T-helper 2 cell (primary cell): ENCODE data around the gene MLYCD.

ENCODE experiments used
- DNase-seq, 5 experiments: peaks; one replicate each; pipeline versions ENCODE4 v3.0.0 to v3.0.0-alpha.2; 2012 to 2022
- total RNA-seq, 2 donors: gene quantifications; one replicate each; lab custom pipeline; 2026; lab: John Stamatoyannopoulos, UW

Gene MLYCD
- 5.9 to 8.1 reads per million in 2 donors for total RNA-seq

DNA sequence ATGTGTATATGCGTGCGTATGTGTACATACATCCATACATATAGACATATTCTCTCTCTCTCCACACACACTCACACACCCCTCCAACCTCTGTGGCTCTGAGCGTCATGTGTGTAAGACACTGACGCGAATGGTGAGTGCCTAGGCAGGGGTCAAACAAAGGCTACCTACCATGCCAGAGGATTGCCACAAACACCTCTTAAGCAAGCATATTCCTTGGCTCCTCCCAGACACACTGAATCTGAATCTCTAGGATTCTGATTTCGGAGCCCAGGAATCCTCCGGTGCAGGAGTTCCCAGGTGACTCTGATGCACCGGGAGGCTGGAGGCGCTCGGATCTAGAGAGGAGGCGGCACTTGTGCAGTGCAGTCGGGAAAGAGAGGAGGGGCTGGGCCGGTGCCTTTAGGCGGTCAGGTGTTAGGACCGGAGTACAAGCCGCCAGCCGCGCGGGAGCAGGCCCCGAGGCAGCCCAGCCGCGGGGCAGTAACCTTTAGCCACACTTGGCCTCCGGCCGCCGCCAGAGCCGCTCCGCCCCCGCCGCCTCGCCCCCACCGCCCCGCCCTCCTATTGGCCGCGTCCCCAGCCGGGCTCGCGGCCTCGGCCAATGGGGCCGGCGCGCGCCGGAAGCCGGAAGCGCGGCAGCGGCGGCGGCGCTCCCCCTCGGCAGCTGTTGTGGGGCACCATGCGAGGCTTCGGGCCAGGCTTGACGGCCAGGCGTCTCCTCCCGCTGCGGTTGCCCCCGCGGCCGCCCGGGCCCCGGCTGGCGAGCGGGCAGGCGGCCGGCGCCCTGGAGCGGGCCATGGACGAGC is at the start of gene MLYCD:
Gene MLYCD (plus strand): TSS at position 653 of the 809 bp plus-strand sequence. CDS start 30 bp downstream, at position 683.
- DNase-seq = peak; percentile 50 to 82 (median 63)

DNA sequence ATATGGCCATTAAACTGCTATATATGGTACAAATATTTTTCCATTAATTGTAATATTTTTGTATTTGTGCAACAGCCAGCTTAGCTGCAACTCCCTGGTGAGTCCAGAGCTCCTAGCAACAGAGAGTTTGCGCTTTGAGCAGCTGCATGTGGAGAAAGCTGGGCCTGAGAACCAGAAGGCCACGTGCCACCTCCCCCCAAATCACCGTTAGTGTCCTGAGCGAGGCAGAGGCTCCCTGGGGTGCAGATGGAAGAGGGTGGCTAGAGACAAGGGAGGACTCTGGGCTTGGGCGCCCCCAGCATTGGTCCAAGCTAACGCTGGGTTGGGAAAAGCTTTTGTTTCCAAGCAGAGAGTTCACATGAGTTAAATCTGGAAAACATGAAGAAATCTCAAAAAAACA is 49.5 kb upstream of the MLYCD start:
- no peak for DNase-seq

DNA sequence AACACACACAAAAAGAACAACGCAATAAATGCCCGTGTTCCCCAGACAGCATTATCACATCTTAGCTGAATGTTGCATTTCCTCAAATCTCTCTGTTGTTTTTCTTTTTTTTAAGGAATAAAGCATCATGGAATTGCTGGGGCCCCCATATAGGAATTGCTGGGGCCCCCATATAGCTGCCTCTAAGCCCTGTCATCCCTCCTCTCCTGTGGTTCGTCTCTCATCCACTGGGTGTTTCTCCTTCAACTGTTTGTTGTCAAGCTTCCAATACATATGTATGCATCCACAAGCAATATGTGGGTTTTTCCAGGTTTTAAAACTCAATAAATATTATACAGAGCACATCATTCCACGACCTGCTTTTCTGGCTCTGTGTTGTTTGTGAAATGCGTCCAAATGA is 48.0 kb upstream of the MLYCD start:
- DNase-seq = no peak

DNA sequence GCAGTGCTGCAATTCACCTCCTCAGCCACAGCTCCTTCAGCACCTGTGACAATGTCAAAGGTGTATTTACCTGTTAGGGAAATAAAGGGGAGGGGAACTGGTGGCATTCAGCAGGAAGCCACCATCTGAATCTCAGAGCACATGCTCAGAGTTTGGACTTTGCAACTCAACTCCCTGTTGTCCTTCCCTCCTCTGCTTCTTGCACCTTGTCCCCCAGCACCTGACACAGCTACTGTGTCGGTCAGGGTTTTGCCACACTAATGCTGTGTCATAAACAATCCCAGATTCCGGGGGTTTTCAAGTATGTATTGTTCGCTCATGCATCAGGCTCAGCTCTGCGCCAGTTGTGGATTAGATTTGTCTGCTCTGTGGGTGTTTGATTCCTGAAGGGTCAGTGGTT is 47.4 kb upstream of the MLYCD start:
- no peak for DNase-seq

DNA sequence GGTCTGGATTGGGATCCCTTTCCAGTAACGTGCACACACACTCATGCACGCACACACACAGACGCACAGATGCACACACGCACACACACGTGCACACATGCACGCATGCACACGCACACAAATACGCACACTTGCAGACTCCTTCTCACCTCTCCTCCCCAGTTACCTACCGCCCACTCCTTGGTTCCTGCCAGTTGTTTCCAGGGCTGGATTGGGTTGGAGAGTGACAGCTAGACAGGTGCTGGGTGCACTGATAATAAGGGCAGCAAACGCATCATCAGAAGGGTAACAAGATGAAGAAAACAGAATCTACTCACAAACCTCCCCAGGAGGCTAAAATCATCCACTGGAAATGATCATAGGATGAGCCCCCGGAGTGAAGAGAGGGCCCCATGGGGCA is 46.1 kb upstream of the MLYCD start:
- no peak for DNase-seq

DNA sequence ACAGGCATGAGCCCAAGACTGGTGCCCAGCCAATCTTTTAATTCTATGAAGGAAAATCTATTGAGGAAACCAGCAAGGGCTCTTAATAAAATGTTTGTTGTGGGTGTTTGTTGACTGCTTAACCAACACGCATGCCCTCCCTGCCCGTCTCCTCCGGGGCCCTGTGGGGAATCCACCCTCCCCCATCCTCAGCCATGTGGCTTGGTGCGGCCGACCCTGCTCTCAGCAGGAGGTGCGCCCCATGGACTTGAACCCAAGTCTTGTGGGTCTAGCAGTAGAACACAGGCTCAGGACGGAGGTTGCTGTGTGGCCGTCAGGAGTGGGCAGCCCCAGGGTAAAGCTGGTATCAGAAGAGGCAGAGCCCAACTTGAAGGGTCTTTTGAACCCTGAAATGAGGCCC is 45.1 kb upstream of the MLYCD start:
- DNase-seq = no peak

DNA sequence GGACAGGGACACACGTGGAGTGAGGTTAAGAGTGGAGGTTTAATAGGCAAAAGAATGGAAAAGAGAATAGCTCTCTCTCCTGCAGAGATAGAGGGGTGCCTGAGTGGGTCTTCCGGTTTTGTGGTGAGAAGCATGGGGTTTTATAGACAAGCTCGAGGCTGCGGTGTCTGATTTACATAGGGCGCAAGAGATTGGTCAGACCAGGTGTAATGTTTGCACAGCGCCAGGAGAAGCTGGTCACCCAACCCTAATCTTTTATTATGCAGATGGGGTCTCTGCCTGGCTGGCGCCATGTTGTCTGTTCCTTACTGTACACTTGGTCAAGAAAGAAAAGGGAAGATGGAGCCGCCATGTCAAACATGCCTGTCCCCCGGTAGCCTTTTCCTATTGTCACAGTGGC is 44.5 kb upstream of the MLYCD start:
- DNase-seq = no peak

DNA sequence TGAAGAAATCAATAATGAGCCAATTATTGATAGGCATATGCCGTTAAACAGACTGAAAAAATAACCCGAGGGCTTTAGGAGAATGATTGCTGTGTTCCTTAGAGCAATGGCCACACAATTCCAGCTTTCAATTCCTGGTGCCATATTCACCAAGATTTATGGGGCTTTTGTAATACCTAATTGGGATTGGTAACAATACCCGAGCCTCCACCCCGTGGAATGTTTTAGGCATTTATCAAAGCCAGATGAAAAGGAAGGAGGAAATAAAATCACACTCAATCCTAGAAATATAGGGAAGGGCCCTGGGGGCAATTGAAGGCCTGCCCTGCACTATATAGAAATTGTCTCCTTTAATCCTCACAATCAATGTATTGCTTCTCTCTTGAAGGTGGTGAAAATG is 42.1 kb upstream of the MLYCD start:
- no peak for DNase-seq

DNA sequence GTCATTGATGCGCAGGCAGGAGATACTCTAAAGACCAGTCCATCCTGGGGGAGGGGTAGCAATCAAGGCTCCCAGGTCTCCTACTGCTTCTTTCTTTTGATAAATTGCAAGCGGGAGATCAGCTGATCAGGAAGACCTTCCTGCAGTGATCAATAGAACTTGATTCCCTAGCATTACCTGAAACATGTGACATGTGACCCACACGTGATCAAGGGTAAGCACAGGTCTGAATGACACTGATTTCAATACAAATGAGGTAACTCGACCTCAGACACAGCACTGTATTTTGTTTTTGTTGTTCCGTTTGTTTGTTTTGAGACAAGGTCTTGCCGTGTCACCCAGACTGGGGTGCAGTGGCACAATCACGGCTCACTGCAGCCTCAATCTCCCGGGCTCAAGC is 39.6 kb upstream of the MLYCD start:
- no peak for DNase-seq

DNA sequence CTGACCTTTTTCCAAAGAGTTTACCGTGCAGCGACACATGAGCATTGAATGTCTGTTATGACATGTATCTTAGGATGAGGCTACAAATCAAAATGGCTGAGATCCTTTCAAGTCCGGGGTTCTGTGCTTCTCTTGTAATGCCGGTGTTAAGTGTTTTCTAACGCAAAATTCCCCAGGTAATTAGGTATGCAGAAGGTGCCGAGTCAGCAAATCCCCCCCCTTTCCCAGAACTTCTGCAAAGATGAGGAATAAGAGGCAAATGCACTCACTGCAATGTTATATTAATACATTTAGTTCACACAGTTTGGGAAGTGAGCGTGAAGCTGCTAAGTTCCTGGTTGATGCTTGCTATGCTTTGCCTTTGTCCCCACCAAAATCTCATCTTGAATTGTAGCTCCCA is 36.3 kb upstream of the MLYCD start:
- DNase-seq = no peak

DNA sequence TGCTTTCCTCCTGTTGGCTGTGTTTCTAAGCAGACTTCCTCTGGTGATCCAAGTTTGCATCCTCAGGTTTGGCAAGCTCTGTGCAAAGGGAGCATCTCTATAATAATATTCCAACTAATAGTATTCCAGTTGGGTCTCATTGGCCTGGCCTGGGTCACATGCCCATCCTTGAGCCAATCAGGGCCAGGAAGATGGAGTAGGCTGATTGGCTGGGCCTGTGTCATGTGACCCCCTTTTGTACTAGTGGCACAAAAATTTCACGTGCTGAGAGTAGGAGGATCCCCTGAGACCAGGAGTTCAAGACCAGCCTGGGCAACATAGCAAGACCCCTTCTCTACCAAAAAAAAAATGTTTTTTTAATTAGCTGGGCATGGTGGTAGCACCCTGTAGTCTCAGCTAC is 35.2 kb upstream of the MLYCD start:
- no peak for DNase-seq

DNA sequence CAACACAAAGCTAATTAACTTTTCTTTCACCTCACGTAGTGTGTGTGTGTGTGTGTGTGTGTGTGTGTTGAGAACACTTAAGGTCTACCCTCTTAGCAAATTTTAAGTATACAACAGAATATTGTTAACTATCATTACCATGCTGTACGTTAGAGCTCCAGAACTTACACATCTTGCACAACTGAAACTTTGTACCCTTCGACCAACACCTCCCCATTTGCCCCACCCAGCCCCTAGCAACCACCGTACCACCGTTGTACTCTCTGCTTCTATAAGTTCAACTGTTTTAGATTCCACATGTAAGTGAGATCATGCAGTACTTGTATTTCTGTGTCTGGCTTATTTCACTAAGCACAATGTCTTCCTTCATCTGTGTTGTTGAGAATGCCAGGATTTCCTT is 28.1 kb upstream of the MLYCD start:
- no peak for DNase-seq

DNA sequence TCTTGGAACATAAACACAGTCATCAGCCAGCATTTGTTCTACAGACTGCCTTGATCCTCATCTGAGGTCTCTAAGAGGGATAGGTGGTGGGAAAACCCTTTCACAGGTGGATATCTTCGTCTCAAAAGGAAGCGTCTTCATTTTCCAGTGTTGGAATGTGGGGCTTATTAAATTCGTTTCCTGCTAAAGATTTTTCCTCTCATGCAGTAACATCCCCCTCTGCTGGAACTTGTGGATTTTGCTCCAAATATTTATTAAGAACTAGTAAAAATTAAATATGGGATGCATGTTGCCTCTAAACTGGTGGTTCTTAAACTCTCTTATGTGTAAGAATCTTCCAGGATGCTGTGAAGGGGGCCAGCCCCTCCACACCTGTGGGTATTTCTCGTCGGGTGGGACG is 20.1 kb upstream of the MLYCD start:
- no peak for DNase-seq

DNA sequence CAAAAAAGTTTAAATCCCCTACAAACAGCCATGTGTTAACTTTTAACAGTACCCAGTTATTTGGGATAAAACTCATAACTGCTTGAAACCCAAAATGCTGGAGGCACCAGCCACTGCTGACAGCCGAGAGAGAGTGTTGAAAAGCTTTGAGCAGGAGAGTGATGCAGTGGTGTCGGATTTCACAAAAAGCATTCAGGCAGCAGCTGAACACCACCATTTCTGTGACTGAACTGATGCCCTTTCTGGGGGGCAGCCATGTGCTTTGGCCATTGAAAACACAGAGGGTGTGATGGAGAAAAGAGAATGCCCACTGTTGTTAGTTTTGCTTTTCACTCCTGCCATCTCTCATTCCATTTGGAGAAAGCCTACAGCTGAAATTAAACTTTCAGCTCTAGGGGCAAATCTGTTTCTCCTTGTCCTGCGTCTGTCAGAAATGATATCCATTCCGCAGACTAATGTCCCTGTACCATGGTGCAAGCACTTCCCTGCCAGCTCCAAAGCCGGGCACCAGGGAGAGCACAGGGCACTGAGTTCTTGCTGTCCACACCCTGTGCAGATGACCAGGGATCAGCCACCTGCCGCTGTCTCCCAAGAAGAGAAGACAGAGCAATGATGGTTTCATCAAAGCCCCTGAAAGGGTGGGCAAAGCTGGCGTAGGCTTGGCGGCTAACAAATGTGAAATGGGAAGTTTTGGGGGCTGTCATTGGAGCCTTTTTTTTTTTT is 16.6 kb upstream of the MLYCD start:
- no peak for DNase-seq

DNA sequence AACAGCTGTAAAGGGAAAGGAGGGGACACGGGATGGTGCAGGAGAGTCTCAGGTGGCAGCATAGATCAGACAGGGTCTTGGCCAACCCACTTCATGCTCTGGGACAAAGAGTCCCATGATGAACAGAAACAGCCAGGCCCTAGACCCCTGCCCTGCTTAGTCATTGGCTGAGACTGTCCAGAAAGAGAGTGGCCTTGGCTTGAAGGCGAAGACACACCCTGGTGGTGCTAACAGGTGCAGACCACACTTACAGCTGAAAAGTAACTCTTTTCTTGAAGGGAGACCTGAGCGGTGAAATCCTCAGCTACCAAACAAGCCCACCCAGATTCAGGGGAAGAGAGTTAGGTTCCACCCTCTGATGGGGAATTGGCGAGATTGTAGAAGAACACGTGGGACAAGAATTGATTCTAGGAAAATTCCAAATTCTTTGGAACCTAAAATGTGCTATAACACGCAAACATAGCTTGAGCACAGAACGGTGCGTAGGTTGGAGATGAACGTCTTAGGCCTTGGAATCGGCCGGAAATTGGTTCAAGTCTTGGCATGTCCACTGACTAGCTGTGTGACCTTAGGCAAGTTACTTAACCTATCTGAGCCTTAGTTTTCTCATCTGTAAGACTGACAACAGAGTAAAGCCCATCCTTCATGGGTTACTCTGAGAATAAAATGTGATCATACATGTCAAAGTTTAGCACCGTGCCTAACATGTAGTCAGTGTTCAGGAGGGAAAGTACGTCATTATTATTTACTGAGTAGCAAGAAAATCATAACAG is 12.5 kb upstream of the MLYCD start:
- DNase-seq = no peak

DNA sequence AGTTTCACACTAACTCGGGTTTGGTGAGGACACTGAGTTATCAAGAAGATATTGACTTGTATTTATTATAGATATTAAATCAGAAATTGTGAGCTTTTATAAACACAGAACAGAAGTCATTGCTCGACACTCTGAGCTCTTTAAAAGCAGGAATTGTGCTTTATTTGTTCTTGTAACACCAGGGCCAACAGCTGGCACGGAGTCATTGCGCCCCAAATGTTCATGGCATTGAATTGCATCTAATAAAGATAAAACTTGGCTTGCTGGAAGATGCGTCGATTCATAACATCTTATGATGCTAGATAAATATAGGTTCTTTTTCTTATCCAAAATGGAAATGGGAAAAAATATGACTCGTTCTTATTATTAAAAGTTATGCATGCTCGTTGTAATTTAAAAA is 11.8 kb upstream of the MLYCD start:
- DNase-seq = no peak

DNA sequence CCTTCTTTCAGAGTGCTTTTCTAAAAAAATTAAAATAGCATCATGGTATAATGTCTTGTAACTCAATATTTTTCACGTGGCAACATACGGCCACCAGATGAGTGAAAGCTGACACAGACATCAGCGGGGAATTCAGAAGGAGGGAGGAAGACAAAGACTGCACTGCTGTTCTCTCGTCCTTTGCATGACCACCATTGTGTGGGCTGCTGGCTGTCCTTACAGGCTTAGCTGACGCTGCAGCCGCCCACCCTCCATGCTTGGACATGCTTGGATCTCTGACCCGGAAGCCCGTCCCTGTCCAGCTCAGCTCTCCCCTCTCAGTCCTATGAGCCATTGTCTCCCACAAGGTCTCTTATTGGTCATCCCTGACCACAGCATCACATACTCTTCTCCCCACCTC is 11.4 kb upstream of the MLYCD start:
- DNase-seq = no peak

DNA sequence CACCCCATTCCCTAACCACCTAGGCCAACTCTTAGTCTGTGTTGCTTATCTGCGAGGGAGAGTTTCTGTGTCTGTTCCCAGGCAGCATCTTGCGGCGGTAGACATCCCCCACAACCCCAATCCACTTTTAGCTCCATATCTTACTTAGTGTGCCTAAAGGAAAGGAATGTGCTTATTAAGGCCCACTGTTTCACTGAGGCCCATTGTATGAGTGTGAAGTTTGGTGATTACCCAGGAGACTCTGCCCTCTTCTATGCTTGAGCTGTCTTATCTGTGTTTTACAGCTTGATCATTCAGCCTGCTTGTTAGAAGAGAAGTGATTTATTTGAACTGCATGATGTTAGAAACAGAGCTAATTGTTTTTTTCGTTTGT is 10.3 kb upstream of the MLYCD start:
- DNase-seq = no peak

DNA sequence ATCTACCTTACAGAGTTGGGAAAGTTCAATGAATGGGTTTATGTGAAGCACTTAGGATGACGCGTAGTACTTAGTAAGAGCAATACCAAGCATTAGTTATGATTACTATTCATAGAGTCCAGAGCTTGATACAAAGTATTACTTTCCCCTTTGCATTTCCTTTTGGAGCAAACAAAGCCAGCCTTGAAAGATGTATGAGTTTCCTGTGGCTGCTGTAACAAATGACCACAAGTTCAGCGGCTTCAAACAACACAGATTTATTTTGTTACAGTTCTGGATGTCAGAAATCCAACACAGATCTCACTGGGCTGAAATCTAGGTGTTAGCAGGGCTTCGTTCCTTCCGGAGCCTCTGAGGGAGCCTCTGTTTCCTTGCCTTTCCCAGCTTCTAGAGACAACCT is 8.6 kb upstream of the MLYCD start:
- no peak for DNase-seq

DNA sequence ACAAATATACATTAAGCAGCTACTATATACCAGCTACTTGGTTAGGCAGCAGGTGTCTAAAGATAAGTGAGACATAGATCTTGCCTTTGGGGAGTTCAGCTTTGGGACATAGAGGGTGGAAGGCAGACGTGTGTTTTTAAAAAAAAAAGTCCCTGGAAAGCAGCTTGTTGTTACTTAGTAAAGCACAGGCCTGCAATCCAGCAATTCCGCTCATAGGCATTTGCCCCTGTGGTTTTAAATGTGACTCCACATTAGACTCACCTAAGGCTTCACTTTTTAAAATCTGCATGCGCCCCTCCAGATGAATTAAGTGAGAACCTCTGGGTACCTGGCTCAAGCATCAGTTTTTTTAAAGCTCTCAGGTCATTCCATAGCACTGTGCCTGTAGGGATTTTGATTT is 7.2 kb upstream of the MLYCD start:
- no peak for DNase-seq

DNA sequence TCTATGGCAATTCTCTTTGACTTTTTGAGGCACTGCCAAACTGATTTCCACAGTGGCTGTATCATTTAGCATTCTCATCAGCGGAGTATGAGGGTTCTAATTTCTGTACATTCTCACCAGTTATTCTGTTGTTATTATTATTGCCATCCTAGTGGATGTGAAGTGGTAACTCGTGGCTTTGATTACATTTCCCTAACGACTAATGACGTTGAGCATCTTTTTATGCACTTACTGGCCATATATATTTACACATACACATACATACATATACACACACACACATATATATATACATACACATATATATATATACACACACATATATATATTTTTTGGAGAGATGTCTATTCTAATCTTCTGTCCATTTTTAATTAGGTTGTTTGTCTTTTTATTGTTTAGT is 3.7 kb upstream of the MLYCD start:
- DNase-seq = no peak

DNA sequence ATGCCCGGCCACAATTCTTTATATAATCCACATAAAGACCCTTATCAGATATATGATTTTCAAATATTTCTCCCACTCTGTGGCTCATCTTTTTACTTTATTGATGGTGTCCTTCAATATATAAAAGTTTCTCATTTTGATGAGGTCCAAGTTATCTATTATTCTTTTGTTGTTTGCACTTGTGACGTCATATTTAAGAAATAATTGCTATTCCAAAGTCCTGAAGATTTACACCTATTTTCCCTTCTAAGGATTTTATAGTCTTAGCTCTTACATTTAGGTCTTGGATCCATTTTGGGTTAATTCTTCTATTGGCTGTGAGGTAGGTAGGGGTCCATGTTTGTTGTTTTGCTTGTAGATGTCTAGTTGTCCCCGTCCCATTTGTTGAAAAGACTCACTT is 3.0 kb upstream of the MLYCD start:
- no peak for DNase-seq

DNA sequence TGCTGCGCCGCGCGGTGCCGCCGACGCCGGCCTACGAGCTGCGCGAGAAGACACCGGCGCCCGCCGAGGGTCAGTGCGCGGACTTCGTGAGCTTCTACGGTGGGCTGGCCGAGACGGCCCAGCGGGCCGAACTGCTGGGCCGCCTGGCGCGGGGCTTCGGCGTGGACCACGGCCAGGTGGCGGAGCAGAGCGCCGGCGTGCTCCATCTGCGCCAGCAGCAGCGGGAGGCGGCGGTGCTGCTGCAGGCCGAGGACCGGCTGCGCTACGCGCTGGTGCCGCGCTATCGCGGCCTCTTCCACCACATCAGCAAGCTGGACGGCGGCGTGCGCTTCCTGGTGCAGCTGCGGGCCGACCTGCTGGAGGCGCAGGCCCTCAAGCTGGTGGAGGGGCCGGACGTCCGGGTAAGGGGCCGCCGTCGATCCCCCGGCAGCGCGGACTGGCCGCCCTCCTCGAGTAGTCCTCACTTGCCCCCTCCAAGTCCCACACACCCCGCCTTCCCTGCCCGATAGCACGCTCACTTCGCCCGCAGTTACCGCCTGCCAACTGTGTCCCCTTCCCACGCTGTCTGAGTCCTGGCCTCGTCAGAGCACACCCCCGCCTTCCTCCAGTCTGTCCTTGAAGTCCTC is 470 bp downstream of the MLYCD start:
- peak; percentile 13 to 67 (median 17) for DNase-seq
